SK-N-MC (cell line): ENCODE data around the gene OVOL2.

Source experiments
- EZH2 ChIP-seq: fragments of 200-600 bp; sonication (generic); IDR thresholded peaks from one replicate; pipeline ENCODE4 v1.6.1; 2017; ENCODE audit warnings: antibody characterized with exemption
- FOXP2 ChIP-seq: optimal IDR thresholded peaks from 2 replicates; pipeline ENCODE3; 2011; ENCODE audit warnings: mild to moderate bottlenecking, moderate library complexity; ENCODE audit not compliant: insufficient read depth; ENCODE audit errors: extremely low read length, control extremely low read depth
- POLR2AphosphoS5 ChIP-seq: IDR thresholded peaks from 2 replicates; pipeline ENCODE4 v1.6.1; 2012; ENCODE audit warnings: mild to moderate bottlenecking, low read depth, low read length, borderline replicate concordance

DNA sequence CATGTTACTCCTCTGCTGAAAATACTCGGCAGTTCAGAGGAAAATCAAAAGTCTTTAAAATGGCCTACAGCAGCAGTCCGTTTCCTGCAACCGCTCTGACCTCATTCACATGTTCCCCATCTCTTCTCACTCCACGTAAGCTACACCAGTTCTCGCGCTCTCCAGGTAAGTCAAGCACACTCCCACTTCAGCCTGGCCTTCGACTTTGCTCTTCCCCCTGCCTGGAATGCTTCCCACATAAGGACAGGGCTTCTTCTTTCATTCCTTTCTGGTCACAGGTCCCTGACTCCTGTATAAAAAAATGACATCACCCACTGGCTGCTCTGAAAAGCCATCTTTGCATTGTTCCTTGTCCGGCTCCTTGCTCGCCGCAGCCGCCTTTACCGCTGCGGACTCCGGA lies 46.2 kb downstream of the OVOL2 start:
- TF ChIP-seq EZH2 (no peak), POLR2AphosphoS5 (no peak), FOXP2 (no peak)
